ENCODE measurements around the gene SLC24A2.

SLC24A2 gene

GRCh38 chr9:19754921-19755320 lies 33.9 kb downstream of the SLC24A2 start:
- no peak for DNase-seq

GRCh38 chr9:19748278-19749126 lies 40.3 kb downstream of the SLC24A2 start:
- peak; percentile 14 for DNase-seq

GRCh38 chr9:19746223-19746622 lies 42.6 kb downstream of the SLC24A2 start:
- no peak for DNase-seq

GRCh38 chr9:19741178-19741577 lies 47.7 kb downstream of the SLC24A2 start:
- no peak for DNase-seq

Data from NCI-H226 (cell line).